Keratinocyte (primary cell): ENCODE measurements around the gene TSHB.

Experiments
- EZH2 ChIP-seq: IDR thresholded peaks from one replicate; pipeline ENCODE4 v1.6.1; 2012; ENCODE audit warnings: inconsistent platforms, mild to moderate bottlenecking, low read length, moderate library complexity
- TF ChIP-seq, protein P1 (sequence below), 3 experiments: IDR thresholded peaks in 1 of 3; conservative IDR thresholded peaks in 1 of 3; optimal IDR thresholded peaks in 1 of 3; 2 replicates in 2 of 3; 3 replicates in 1 of 3; pipeline versions ENCODE3 to v1.5.1; 2011; ENCODE audit warnings: low read length in 3 of 3, mild to moderate bottlenecking in 3 of 3, moderate library complexity in 2 of 3, control low read depth in 1 of 3, inconsistent platforms in 1 of 3; ENCODE audit not compliant: insufficient read depth in 2 of 3; ENCODE audit errors: extremely low read depth in 1 of 3

DNA sequence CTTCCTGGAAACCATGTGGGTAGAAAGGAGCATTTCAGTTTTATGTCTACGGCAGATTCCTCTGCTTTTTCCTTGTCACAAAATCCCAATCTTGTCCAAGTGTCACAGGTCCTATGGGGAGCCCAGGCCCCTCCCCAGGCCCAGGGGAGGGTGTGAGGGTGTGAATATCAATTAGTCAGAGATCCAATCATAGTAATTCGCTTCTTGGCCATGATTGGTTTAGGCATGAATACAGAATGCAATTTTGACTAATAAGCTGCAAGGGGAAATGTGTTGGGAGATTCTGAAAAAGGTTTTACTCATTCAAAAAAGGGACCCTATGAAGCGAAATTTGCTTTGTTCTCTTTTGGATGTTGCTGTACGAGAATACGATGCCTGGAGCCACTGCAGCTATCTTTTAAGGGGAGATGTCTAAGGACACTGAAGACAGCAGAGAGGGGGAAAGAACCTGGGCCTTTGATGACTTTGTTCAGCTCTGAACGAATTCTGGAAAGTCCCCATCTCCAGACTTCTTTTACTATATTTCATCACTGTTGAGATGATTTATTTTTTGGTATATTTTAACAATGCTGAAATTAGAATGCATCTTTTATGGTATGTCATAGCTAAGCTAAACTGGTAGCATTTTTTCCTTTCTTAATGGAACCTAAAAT lies 41.5 kb downstream of the TSHB start:
- no peak for TF ChIP-seq EZH2
- TF ChIP-seq, protein P1, sequence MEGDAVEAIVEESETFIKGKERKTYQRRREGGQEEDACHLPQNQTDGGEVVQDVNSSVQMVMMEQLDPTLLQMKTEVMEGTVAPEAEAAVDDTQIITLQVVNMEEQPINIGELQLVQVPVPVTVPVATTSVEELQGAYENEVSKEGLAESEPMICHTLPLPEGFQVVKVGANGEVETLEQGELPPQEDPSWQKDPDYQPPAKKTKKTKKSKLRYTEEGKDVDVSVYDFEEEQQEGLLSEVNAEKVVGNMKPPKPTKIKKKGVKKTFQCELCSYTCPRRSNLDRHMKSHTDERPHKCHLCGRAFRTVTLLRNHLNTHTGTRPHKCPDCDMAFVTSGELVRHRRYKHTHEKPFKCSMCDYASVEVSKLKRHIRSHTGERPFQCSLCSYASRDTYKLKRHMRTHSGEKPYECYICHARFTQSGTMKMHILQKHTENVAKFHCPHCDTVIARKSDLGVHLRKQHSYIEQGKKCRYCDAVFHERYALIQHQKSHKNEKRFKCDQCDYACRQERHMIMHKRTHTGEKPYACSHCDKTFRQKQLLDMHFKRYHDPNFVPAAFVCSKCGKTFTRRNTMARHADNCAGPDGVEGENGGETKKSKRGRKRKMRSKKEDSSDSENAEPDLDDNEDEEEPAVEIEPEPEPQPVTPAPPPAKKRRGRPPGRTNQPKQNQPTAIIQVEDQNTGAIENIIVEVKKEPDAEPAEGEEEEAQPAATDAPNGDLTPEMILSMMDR (optimal IDR thresholded peaks at IDR 0.05 in 1 of 3, IDR thresholded peaks at IDR 0.05 in 1 of 3, conservative IDR thresholded peaks at IDR 0.05 in 1 of 3; ENCODE audit: extremely low read depth in 1 of 3, insufficient read depth in 2 of 3, low read length in 3 of 3), result no peak
